ENCODE results near the gene EMX1. TPM values are rescaled to one million over a fixed set of nuclear protein-coding genes. Genes with fewer than 3 reads are reported as not detected.

The EMX1 gene
- total RNA-seq, 1 experiment from 2014 or later = 0.72 TPM

GRCh38 chr2:72933646-72934151 lies 16.4 kb downstream of the EMX1 start:
- Histone ChIP-seq H3K14ac (ENCODE audit: insufficient read depth, low read length) (no peak overlapping the region), H3K23me2 (ENCODE audit: insufficient read length, low read depth, low read length, poor library complexity, severe bottlenecking) (no peaks in the 10 kb centered on the region), H2BK20ac (ENCODE audit: low read depth, low read length, poor library complexity, severe bottlenecking) (no peak overlapping the region), H4K91ac (ENCODE audit: insufficient read length, low read depth, low read length) (no peak overlapping the region), H3K79me1 (ENCODE audit: insufficient read depth, low read depth, low read length, poor library complexity, severe bottlenecking) (no peaks in the 10 kb centered on the region), H2BK5ac (ENCODE audit: insufficient read length, low read length) (no peak overlapping the region), H2BK15ac (ENCODE audit: low read depth, low read length) (no peak overlapping the region), H3T11ph (ENCODE audit: low read length) (no peak overlapping the region), H3K4me2 (ENCODE audit: insufficient read depth, insufficient read length, low read length) (no peak overlapping the region), H2BK120ac (ENCODE audit: low read depth, low read length, poor library complexity, severe bottlenecking) (no peak overlapping the region), H4K8ac (replicated peaks; ENCODE audit: insufficient read length, low read depth, low read length) (no peak overlapping the region), H3K23ac (ENCODE audit: insufficient read length, low read depth, low read length) (no peak overlapping the region), H3K27me3 (ENCODE audit: insufficient read depth, low read length) (peaks cover 6% of the 10 kb centered on the region; the same call in 1 of the 2 replicates), H4K20me1 (ENCODE audit: control insufficient read depth, insufficient read depth, insufficient read length) (no peaks in the 10 kb centered on the region), H3K9me3 (ENCODE audit: control insufficient read depth, low read depth, low read length) (no peaks in the 10 kb centered on the region), H3K4ac (ENCODE audit: low read depth, low read length) (no peak overlapping the region), H4K5ac (ENCODE audit: insufficient read length, low read depth, low read length) (no peak overlapping the region), H3K9ac (ENCODE audit: extremely low read depth, insufficient read length, low read length) (no peak overlapping the region), H3K56ac (ENCODE audit: insufficient read length, low read depth, low read length) (no peak overlapping the region), H3K79me2 (ENCODE audit: insufficient read depth, low read length) (no peaks in the 10 kb centered on the region), H2AFZ (ENCODE audit: low read length) (no peak overlapping the region), H2BK12ac (ENCODE audit: insufficient read length, low read depth, low read length) (no peak overlapping the region), H3K4me1 (ENCODE audit: insufficient read depth, low read length) (no peaks in the 10 kb centered on the region; the same call in 1 of the 2 replicates), H2AK5ac (ENCODE audit: insufficient read length, low read length) (no peak overlapping the region), H3K18ac (ENCODE audit: insufficient read length, low read depth, low read length) (no peak overlapping the region), H3K27ac (ENCODE audit: insufficient read length, low read depth, low read length) (no peak overlapping the region)
- DNase-seq = no peak
- Mint-ChIP-seq H3K9me3 (no peaks in the 10 kb centered on the region), H3K27ac (no peak overlapping the region), H3K36me3 (ENCODE audit: insufficient read depth in 1 of 3, low read depth in 3 of 3) (peaks cover under 1 to 2% (median 1%) of the 10 kb centered on the region in 3 experiments; a peak in 3 of 7 replicates), H3K27me3 (ENCODE audit: low read depth) (peaks cover 28% of the 10 kb centered on the region), H3K4me1 (peaks cover 19 to 31% of the 10 kb centered on the region in 2 experiments), H3K4me3 (no peak overlapping the region)
- WGBS (ENCODE audit: extremely low coverage, insufficient read length, low lambda C conversion rate) = no CpG with 5 or more reads among the region's 12 CpGs
- TF ChIP-seq CTCF (conservative IDR thresholded peaks at IDR 0.05) = no peak
